Hepatocyte (in vitro differentiated cells): Measurements from ENCODE around the gene CLMP. TPM values are rescaled to one million over a fixed set of nuclear protein-coding genes. Genes with fewer than 3 reads are reported as not detected.
A peak's percentile ranks its signal among the peaks of the same experiment; 100 is the strongest.

Experiments used
- DNase-seq: peaks from one replicate; pipeline ENCODE4 v3.0.0-alpha.2; 2016; ENCODE audit warnings: low spot score
- H2AFZ ChIP-seq: fragments of 200-600 bp; sonication (generic); 2 replicates; pipeline ENCODE4 v1.6.0; 2016; ENCODE audit warnings: antibody characterized with exemption, mild to moderate bottlenecking
- H3K27ac ChIP-seq: fragments of 200-600 bp; sonication (generic); 2 replicates; pipeline ENCODE4 v1.5.1; 2016; ENCODE audit warnings: mild to moderate bottlenecking
- H3K27me3 ChIP-seq: fragments of 200-600 bp; sonication (generic); 2 replicates; pipeline ENCODE4 v1.6.1; 2016
- H3K36me3 ChIP-seq: fragments of 200-600 bp; sonication (generic); replicated peaks from 2 replicates; pipeline ENCODE4 v1.5.1; 2016; ENCODE audit warnings: low read depth; ENCODE audit not compliant: insufficient read depth
- H3K4me1 ChIP-seq: fragments of 200-600 bp; sonication (generic); 2 replicates; pipeline ENCODE4 v1.5.1; 2016; ENCODE audit warnings: mild to moderate bottlenecking, moderate library complexity; ENCODE audit not compliant: insufficient read depth
- H3K4me2 ChIP-seq: fragments of 200-600 bp; sonication (generic); 2 replicates; pipeline ENCODE4 v1.6.0; 2016
- H3K4me3 ChIP-seq: fragments of 200-600 bp; sonication (generic); 2 replicates; pipeline ENCODE4 v1.5.1; 2016; ENCODE audit warnings: mild to moderate bottlenecking
- H3K79me2 ChIP-seq: fragments of 200-600 bp; sonication (generic); 2 replicates; pipeline ENCODE4 v1.6.0; 2017; ENCODE audit warnings: mild to moderate bottlenecking
- H3K9me2 ChIP-seq: fragments of 200-600 bp; sonication (generic); replicated peaks from 2 replicates; pipeline ENCODE4 v1.6.0; 2017; ENCODE audit warnings: mild to moderate bottlenecking; ENCODE audit not compliant: insufficient read depth
- H3K9me3 ChIP-seq: fragments of 200-600 bp; sonication (generic); 2 replicates; pipeline ENCODE4 v1.5.1; 2016; ENCODE audit warnings: low read depth, mild to moderate bottlenecking
- H4K20me1 ChIP-seq: fragments of 200-600 bp; sonication (generic); 2 replicates; pipeline ENCODE4 v1.6.0; 2016; ENCODE audit warnings: mild to moderate bottlenecking; ENCODE audit not compliant: insufficient read depth, poor library complexity, severe bottlenecking
- CTCF ChIP-seq: fragments of 200-600 bp; sonication (generic); IDR thresholded peaks from 2 replicates; pipeline ENCODE4 v1.5.1; 2016; ENCODE audit warnings: antibody characterized with exemption, mild to moderate bottlenecking; ENCODE audit not compliant: poor library complexity
- EZH2 ChIP-seq: fragments of 200-600 bp; sonication (generic); IDR thresholded peaks from 2 replicates; pipeline ENCODE4 v1.6.1; 2016; ENCODE audit warnings: antibody characterized with exemption, mild to moderate bottlenecking, borderline replicate concordance
- EZH2phosphoT487 ChIP-seq: fragments of 200-600 bp; sonication (generic); IDR thresholded peaks from one replicate; pipeline ENCODE4 v1.6.1; 2018; ENCODE audit warnings: antibody characterized with exemption, mild to moderate bottlenecking, low read depth, moderate library complexity; ENCODE audit not compliant: unreplicated experiment, severe bottlenecking
- WGBS: methylation state at CpG from one replicate; pipeline ENCODE4 v1.1.6; 2016; ENCODE audit warnings: low lambda C conversion rate; ENCODE audit errors: missing lambda C conversion rate; 5-methylcytosine and 5-hydroxymethylcytosine counted together
- polyA plus RNA-seq: library from polyadenylated mRNA; unstranded; fragments of >200 nt; fragmentation: Nextera tagmentation; extraction: Ambion mirVana; gene quantifications from 2 replicates; pipeline ENCODE4 v1.2.1, GENCODE V29; 2016
- small RNA-seq: library from RNA; depleted of rRNA; stranded (forward); fragments of <200 nt; gene quantifications from one replicate; pipeline ENCODE3, GENCODE V24; 2014
- total RNA-seq: library from RNA; depleted of rRNA; stranded (reverse); fragments of >200 nt; gene quantifications from 2 replicates; pipeline ENCODE4 v1.2.3, GENCODE V29; 2014

The CLMP gene
- total and polyA plus RNA-seq, 2 experiments from 2014 or later: 23.3 to 59.4 TPM

GRCh38 chr11:123033895-123034294 is 161.2 kb downstream of the CLMP start:
- TF ChIP-seq EZH2phosphoT487: no peak
- no peak for TF ChIP-seq CTCF
- no peak for TF ChIP-seq EZH2
- H3K4me1 ChIP-seq: no peaks in the 10 kb centered on the region
- 64% methylated on average over 10 of the region's 10 CpGs for WGBS
- no peaks in the 10 kb centered on the region for H3K79me2 ChIP-seq
- H3K9me3 ChIP-seq: no peaks in the 10 kb centered on the region
- H3K27ac ChIP-seq: no peak overlapping the region
- DNase-seq: no peak
- H2AFZ ChIP-seq: no peak overlapping the region
- H3K4me2 ChIP-seq: no peak overlapping the region
- no peaks in the 10 kb centered on the region for H3K36me3 ChIP-seq
- no peaks in the 10 kb centered on the region for H3K27me3 ChIP-seq
- no peak overlapping the region for H3K4me3 ChIP-seq
- no peaks in the 10 kb centered on the region for H3K9me2 ChIP-seq
- H4K20me1 ChIP-seq: no peaks in the 10 kb centered on the region

GRCh38 chr11:123030517-123030916 is 164.5 kb downstream of the CLMP start:
- Histone ChIP-seq H3K9me3 (no peaks in the 10 kb centered on the region), H3K27me3 (no peaks in the 10 kb centered on the region), H3K4me1 (no peaks in the 10 kb centered on the region), H3K9me2 (no peaks in the 10 kb centered on the region), H3K4me2 (no peak overlapping the region), H3K79me2 (no peaks in the 10 kb centered on the region), H4K20me1 (no peaks in the 10 kb centered on the region), H3K4me3 (no peak overlapping the region), H3K36me3 (no peaks in the 10 kb centered on the region), H2AFZ (no peak overlapping the region), H3K27ac (no peak overlapping the region)
- 76% methylated on average over 4 of the region's 4 CpGs for WGBS
- no peak for DNase-seq
- TF ChIP-seq EZH2phosphoT487 (no peak), EZH2 (no peak), CTCF (no peak)

GRCh38 chr11:123020968-123021367 is 174.1 kb downstream of the CLMP start:
- no peaks in the 10 kb centered on the region for H3K36me3 ChIP-seq
- 53% methylated on average over 2 of the region's 2 CpGs for WGBS
- no peak overlapping the region for H3K4me2 ChIP-seq
- H3K79me2 ChIP-seq: no peaks in the 10 kb centered on the region
- H4K20me1 ChIP-seq: no peaks in the 10 kb centered on the region
- H3K9me3 ChIP-seq: no peaks in the 10 kb centered on the region
- no peaks in the 10 kb centered on the region for H3K9me2 ChIP-seq
- H3K4me3 ChIP-seq: no peak overlapping the region
- H3K27ac ChIP-seq: no peak overlapping the region
- no peaks in the 10 kb centered on the region for H3K4me1 ChIP-seq
- DNase-seq: peak; percentile 66
- TF ChIP-seq CTCF: peak; percentile 46
- no peak for TF ChIP-seq EZH2phosphoT487
- no peaks in the 10 kb centered on the region for H3K27me3 ChIP-seq
- H2AFZ ChIP-seq: no peak overlapping the region

Small RNA genes within 50 kb of the gene (small RNA-seq; reads per million reads assigned to genes)
- gene RPL31P47 (not detected), gene SNORD14C (not detected), gene SNORD14D (not detected), gene SNORD14E (263 reads per million, percentile 98 among the genes with 10 or more reads in this experiment)

Other genes starting within 250 kb of the CLMP start
- not detected in 2 replicates for gene BSX, start 213.4 kb downstream of the CLMP start, total RNA-seq
- gene BSX, start 213.4 kb downstream of the CLMP start, polyA plus RNA-seq: not detected in 2 replicates
- gene HSPA8, start 133.1 kb downstream of the CLMP start, total RNA-seq: 1,636 and 1,726 TPM in 2 replicates
- 631 and 669 TPM in 2 replicates for gene HSPA8, start 133.1 kb downstream of the CLMP start, polyA plus RNA-seq
- 18.3 and 20.4 TPM in 2 replicates for gene GRAMD1B, start 235.0 kb upstream of the CLMP start, total RNA-seq
- 8.2 and 9.0 TPM in 2 replicates for gene GRAMD1B, start 235.0 kb upstream of the CLMP start, polyA plus RNA-seq